Lower lobe of right lung (tissue), 2 donors: ENCODE measurements around the gene TRERF1. TPM values are rescaled to one million over a fixed set of nuclear protein-coding genes. Genes with fewer than 3 reads are reported as not detected.

ENCODE experiments used
- ATAC-seq, 2 donors: fragments of 200-7000 bp; cut with Tn5 transposase; one replicate each; pipeline ENCODE4 v1.9.1; 2020 to 2022; ENCODE audit warnings: mild to moderate bottlenecking in 2 of 2, moderate library complexity in 2 of 2
- DNase-seq: peaks from one replicate; pipeline ENCODE4 v3.0.0-alpha.2; 2020
- H3K27ac ChIP-seq: fragments of 200-600 bp; one replicate; pipeline ENCODE4 v1.8.0; 2022
- H3K27me3 ChIP-seq: fragments of 200-600 bp; one replicate; pipeline ENCODE4 v1.8.0; 2022; ENCODE audit warnings: low read depth
- H3K36me3 ChIP-seq: fragments of 200-600 bp; one replicate; pipeline ENCODE4 v1.8.0; 2022; ENCODE audit warnings: mild to moderate bottlenecking
- H3K4me1 ChIP-seq: fragments of 200-600 bp; one replicate; pipeline ENCODE4 v1.8.0; 2022
- H3K4me3 ChIP-seq: fragments of 200-600 bp; one replicate; pipeline ENCODE4 v1.8.0; 2022; ENCODE audit warnings: mild to moderate bottlenecking
- H3K9me3 ChIP-seq: fragments of 200-600 bp; one replicate; pipeline ENCODE4 v1.8.0; 2022
- CTCF ChIP-seq: fragments of 200-600 bp; IDR thresholded peaks from one replicate; pipeline ENCODE4 v1.8.0; 2022; ENCODE audit warnings: antibody characterized with exemption, mild to moderate bottlenecking
- intact Hi-C: fragments of 100-400 bp; cut with DNase I; formaldehyde crosslinking; loops from one replicate; pipeline ENCODE4 v1.11.0; 2022
- total RNA-seq: library from RNA; stranded (reverse); fragmentation: NEBNext Ultra II Directional; extraction: Animal tissue kit (Norgen Biotek cat#: 25700); gene quantifications from one replicate; pipeline ENCODE4 v1.2.1, GENCODE V29; 2021
- donor health status: DM: no; HTN: yes; CAD: no; lungs with severe emphysema.

TRERF1 gene
- total RNA-seq, 1 donor from 2014 or later = 5.6 TPM

GRCh38 chr6:42462474-42462972, 10.8 kb upstream of the TRERF1 start:
- H3K27ac ChIP-seq = no peak overlapping the region
- TF ChIP-seq CTCF = no peak
- DNase-seq (no peak), ATAC-seq (no peak)
- H3K4me3 ChIP-seq = no peak overlapping the region
- no peaks in the 10 kb centered on the region for H3K36me3 ChIP-seq
- intact Hi-C loops = no loop called here
- no peaks in the 10 kb centered on the region for H3K27me3 ChIP-seq
- H3K4me1 ChIP-seq = no peaks in the 10 kb centered on the region
- no peaks in the 10 kb centered on the region for H3K9me3 ChIP-seq

- H3K4me3 ChIP-seq = no peak overlapping the region
- ATAC-seq (no peak), DNase-seq (no peak)
- no peaks in the 10 kb centered on the region for H3K9me3 ChIP-seq
- H3K36me3 ChIP-seq = no peaks in the 10 kb centered on the region
- H3K4me1 ChIP-seq = no peaks in the 10 kb centered on the region
- no peaks in the 10 kb centered on the region for H3K27me3 ChIP-seq
- intact Hi-C loops = no loop called here
- TF ChIP-seq CTCF = no peak
- H3K27ac ChIP-seq = no peak overlapping the region
Observed at GRCh38 chr6:42460883-42461282, 9.2 kb upstream of the TRERF1 start.

GRCh38 chr6:42459888-42460287, 8.2 kb upstream of the TRERF1 start:
- intact Hi-C loops = no loop called here
- no peak for TF ChIP-seq CTCF

GRCh38 chr6:42454428-42454791, 2.7 kb upstream of the TRERF1 start:
- Histone ChIP-seq H3K36me3 (no peaks in the 10 kb centered on the region), H3K4me1 (peaks cover 19% of the 10 kb centered on the region), H3K4me3 (peak overlapping the region; percentile 64), H3K27me3 (no peaks in the 10 kb centered on the region), H3K9me3 (no peaks in the 10 kb centered on the region), H3K27ac (no peak overlapping the region)
- no peak for TF ChIP-seq CTCF
- no peak for ATAC-seq
- intact Hi-C loops = no loop called here
- no peak for DNase-seq

More at GRCh38 chr6:42459888-42460287, 8.2 kb upstream of the TRERF1 start:
- ATAC-seq (no peak), DNase-seq (no peak)
- H3K4me1 ChIP-seq = no peaks in the 10 kb centered on the region
- no peaks in the 10 kb centered on the region for H3K27me3 ChIP-seq
- no peak overlapping the region for H3K27ac ChIP-seq
- no peak overlapping the region for H3K4me3 ChIP-seq
- no peaks in the 10 kb centered on the region for H3K9me3 ChIP-seq
- H3K36me3 ChIP-seq = no peaks in the 10 kb centered on the region

GRCh38 chr6:42453654-42454427, 2.1 kb upstream of the TRERF1 start:
- Histone ChIP-seq H3K27ac (peak overlapping the region; percentile 83), H3K4me1 (peaks cover 19% of the 10 kb centered on the region), H3K4me3 (peak overlapping the region; percentile 64), H3K9me3 (no peaks in the 10 kb centered on the region), H3K27me3 (no peaks in the 10 kb centered on the region), H3K36me3 (no peaks in the 10 kb centered on the region)
- ATAC-seq (peak; percentile 6 to 21), DNase-seq (peak; percentile 53)
- intact Hi-C loops = no loop called here
- no peak for TF ChIP-seq CTCF
